ENCODE measurements around the gene CCSER2.

Gene CCSER2

DNA sequence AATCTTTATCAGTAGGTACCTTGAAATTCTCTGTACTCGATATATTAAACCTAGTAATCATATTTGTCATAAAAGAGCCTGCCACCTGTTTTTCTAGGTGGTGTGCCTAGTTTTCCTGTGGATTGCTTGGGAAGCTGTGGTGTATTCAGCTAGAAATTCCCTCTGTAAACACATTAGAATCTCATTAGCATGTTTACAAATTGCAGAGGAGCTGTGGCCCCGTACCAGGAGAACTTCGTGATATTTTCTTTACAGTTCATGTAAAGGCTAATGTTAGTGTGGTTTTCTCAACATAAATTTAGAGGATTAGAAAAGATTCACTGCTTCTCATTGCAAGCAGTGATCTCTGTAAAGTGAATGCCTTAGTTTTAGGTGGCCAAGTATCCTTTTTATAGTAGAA lies 144.7 kb downstream of the CCSER2 start:
- H3K9me2 ChIP-seq (ENCODE audit: low read depth, low read length), result no peaks in the 10 kb centered on the region
- no peak overlapping the region for H3K4me2 ChIP-seq (ENCODE audit: low read length)
- TF ChIP-seq EZH2 (IDR thresholded peaks at IDR 0.05; ENCODE audit: borderline replicate concordance, low read length), result no peak
- TF ChIP-seq, protein P1, sequence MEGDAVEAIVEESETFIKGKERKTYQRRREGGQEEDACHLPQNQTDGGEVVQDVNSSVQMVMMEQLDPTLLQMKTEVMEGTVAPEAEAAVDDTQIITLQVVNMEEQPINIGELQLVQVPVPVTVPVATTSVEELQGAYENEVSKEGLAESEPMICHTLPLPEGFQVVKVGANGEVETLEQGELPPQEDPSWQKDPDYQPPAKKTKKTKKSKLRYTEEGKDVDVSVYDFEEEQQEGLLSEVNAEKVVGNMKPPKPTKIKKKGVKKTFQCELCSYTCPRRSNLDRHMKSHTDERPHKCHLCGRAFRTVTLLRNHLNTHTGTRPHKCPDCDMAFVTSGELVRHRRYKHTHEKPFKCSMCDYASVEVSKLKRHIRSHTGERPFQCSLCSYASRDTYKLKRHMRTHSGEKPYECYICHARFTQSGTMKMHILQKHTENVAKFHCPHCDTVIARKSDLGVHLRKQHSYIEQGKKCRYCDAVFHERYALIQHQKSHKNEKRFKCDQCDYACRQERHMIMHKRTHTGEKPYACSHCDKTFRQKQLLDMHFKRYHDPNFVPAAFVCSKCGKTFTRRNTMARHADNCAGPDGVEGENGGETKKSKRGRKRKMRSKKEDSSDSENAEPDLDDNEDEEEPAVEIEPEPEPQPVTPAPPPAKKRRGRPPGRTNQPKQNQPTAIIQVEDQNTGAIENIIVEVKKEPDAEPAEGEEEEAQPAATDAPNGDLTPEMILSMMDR (IDR thresholded peaks at IDR 0.05; ENCODE audit: low read length), result no peak
- no peaks in the 10 kb centered on the region for H3K27me3 ChIP-seq (ENCODE audit: insufficient read depth, low read length)
- no peak overlapping the region for H2AFZ ChIP-seq (ENCODE audit: low read length)
- no peaks in the 10 kb centered on the region for H3K4me1 ChIP-seq (ENCODE audit: insufficient read depth, low read length, severe bottlenecking)
- no peak overlapping the region for H3K4me3 ChIP-seq (ENCODE audit: low read depth, low read length, poor library complexity, severe bottlenecking)
- H3K79me2 ChIP-seq (ENCODE audit: insufficient read depth, low read length), result no peaks in the 10 kb centered on the region
- no peaks in the 10 kb centered on the region; the same call in 1 of the 2 replicates for H3K36me3 ChIP-seq (ENCODE audit: insufficient read depth, low read length)
- no peak overlapping the region for H3K27ac ChIP-seq (ENCODE audit: low read depth, low read length, poor library complexity, severe bottlenecking)
- H3F3A ChIP-seq (ENCODE audit: insufficient read depth, low read length), result no peaks in the 10 kb centered on the region
- no peaks in the 10 kb centered on the region for H3K9me3 ChIP-seq (ENCODE audit: low read length)
- H3K9ac ChIP-seq (ENCODE audit: low read length), result no peak overlapping the region
- H4K20me1 ChIP-seq (ENCODE audit: insufficient read depth, low read length), result no peaks in the 10 kb centered on the region

DNA sequence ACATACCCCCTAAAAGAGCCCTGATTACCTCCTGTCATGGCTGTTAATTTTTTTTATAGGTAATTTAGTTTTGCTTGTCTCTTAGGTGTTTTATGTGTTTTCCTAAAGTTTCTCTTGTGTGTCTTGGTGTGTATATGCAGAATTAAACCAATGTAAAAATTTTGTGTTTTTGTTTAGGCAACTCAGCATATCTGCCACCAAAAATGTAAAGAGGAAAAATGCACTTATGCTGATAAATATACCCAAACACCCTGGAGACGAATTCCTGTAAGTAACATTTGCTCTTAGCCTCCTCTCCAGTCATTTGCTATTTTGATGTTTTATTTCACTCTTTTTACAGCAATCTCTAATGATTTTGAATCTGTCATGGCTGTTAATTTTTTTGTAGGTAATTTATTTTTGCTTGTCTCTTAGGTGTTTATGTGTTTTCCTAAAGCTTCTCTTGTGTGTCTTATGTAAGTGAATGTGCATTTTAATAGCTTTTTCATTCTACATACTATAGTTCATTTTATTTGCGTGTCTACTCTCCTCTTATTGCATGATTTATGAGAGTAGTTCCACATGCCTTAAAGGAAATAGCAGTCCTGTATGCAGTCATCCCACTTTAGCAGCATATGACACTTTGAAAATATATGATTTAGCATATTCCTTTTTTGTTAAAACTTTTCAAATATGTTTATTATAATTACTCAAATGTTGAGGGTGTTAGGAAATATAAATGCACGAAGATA lies 149.2 kb downstream of the CCSER2 start:
- Histone ChIP-seq H3K27ac (ENCODE audit: low read depth, low read length, poor library complexity, severe bottlenecking) (no peak overlapping the region), H3K36me3 (ENCODE audit: insufficient read depth, low read length) (no peaks in the 10 kb centered on the region; the same call in 1 of the 2 replicates), H4K20me1 (ENCODE audit: insufficient read depth, low read length) (no peaks in the 10 kb centered on the region)

DNA sequence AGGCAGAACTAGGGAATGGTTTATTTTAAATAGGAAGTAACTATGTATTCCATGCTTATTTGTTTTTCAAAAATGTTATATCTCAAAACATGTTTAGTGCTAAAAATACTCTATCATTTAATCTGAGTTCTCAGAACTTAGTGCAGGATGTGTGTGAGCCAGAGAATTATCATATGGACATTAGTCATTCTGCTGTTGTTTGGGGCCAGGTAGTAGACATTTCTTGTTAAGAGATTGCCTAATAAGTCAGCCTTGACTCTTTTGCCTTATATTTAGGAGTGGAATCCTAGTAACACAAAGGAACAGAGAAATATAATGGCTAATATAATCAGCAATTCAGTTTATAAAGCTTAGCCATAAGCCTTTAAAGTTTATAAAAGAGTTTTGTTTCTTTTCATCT lies 149.8 kb downstream of the CCSER2 start:
- H3K9me2 ChIP-seq (ENCODE audit: low read depth, low read length), result no peaks in the 10 kb centered on the region
- H3K4me1 ChIP-seq (ENCODE audit: insufficient read depth, low read length, severe bottlenecking), result no peaks in the 10 kb centered on the region
- H3K9ac ChIP-seq (ENCODE audit: low read length), result no peak overlapping the region
- no peaks in the 10 kb centered on the region for H3K79me2 ChIP-seq (ENCODE audit: insufficient read depth, low read length)
- H3K4me2 ChIP-seq (ENCODE audit: low read length), result no peak overlapping the region
- H2AFZ ChIP-seq (ENCODE audit: low read length), result no peak overlapping the region
- TF ChIP-seq, protein P1 (IDR thresholded peaks at IDR 0.05; ENCODE audit: low read length), result no peak
- no peak for TF ChIP-seq EZH2 (IDR thresholded peaks at IDR 0.05; ENCODE audit: borderline replicate concordance, low read length)
- H3K9me3 ChIP-seq (ENCODE audit: low read length), result no peaks in the 10 kb centered on the region
- H4K20me1 ChIP-seq (ENCODE audit: insufficient read depth, low read length), result no peaks in the 10 kb centered on the region
- no peaks in the 10 kb centered on the region for H3F3A ChIP-seq (ENCODE audit: insufficient read depth, low read length)
- H3K36me3 ChIP-seq (ENCODE audit: insufficient read depth, low read length), result no peaks in the 10 kb centered on the region; the same call in 1 of the 2 replicates
- no peak overlapping the region for H3K4me3 ChIP-seq (ENCODE audit: low read depth, low read length, poor library complexity, severe bottlenecking)
- no peak overlapping the region for H3K27ac ChIP-seq (ENCODE audit: low read depth, low read length, poor library complexity, severe bottlenecking)
- no peaks in the 10 kb centered on the region for H3K27me3 ChIP-seq (ENCODE audit: insufficient read depth, low read length)

More for the DNA sequence above, 149.2 kb downstream of the CCSER2 start:
- H3K9ac ChIP-seq (ENCODE audit: low read length), result no peak overlapping the region
- no peak overlapping the region for H3K4me2 ChIP-seq (ENCODE audit: low read length)
- no peaks in the 10 kb centered on the region for H3K27me3 ChIP-seq (ENCODE audit: insufficient read depth, low read length)
- H2AFZ ChIP-seq (ENCODE audit: low read length), result no peak overlapping the region
- TF ChIP-seq, protein P1 (IDR thresholded peaks at IDR 0.05; ENCODE audit: low read length), result no peak
- H3K4me1 ChIP-seq (ENCODE audit: insufficient read depth, low read length, severe bottlenecking), result no peaks in the 10 kb centered on the region
- no peaks in the 10 kb centered on the region for H3K79me2 ChIP-seq (ENCODE audit: insufficient read depth, low read length)
- H3K9me2 ChIP-seq (ENCODE audit: low read depth, low read length), result no peaks in the 10 kb centered on the region
- H3K9me3 ChIP-seq (ENCODE audit: low read length), result no peaks in the 10 kb centered on the region
- no peak overlapping the region for H3K4me3 ChIP-seq (ENCODE audit: low read depth, low read length, poor library complexity, severe bottlenecking)
- no peaks in the 10 kb centered on the region for H3F3A ChIP-seq (ENCODE audit: insufficient read depth, low read length)
